Inferior parietal cortex (tissue), 1 donor: ENCODE data around the gene FCAMR.

Experiments used
- DNase-seq: peaks from one replicate; pipeline ENCODE4 v3.0.0-alpha.2; 2016; ENCODE audit errors: extremely low spot score

FCAMR gene

DNA sequence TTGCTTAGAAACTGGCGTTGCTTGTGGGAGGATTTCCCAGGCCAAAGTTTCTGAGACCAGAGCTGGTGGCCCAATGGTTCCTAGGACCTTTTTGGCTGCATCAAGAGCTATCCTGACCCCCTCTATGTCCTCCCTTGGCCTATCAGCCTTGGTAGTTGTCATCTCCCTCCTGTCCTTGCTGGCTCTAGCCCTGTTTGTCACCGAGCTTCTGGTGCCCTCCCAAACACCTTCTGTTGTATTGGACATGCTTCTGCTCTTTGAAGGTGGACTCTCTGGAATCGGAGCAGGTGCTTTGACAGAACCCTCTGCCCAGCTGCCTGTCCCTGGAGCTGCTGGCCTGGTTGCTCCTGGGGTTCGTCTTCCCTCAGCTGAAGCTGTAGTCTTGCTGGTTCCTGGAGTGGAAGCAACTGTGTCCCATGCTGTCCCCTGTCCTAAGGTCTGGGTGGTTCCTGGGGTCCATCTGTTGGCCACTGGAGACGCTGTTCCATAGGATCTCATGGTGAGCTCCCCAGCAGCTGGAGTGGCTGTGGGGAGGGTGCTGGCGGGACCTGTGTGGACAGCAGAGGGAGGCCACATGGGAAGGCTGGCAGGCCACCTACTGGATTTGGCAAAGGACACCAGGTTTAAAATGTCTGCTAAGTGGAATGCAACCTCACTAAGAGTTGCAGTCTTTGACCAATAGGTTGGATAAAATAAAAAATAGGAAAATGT, 9.4 kb downstream of the FCAMR start:
- DNase-seq = no peak

DNA sequence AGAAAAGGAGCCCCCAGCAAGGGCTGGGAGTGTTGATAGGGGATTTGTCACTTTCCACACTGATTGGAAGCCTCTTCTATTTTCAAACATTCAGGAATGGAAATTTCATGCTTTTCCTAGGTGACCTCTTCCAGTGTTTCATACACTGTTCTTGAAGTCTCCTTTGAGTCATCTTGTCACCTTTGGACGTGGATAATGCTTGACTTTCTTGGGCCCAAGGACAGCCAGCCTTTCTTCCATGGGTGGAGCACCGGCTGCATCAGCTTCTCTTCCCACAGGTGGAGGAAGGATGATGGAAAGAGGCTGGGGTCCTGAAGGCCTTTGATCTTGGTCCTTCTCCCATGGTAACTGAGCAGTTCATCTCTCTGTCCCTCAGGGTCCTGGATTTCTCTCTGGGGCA, 12.1 kb downstream of the FCAMR start:
- DNase-seq = no peak

DNA sequence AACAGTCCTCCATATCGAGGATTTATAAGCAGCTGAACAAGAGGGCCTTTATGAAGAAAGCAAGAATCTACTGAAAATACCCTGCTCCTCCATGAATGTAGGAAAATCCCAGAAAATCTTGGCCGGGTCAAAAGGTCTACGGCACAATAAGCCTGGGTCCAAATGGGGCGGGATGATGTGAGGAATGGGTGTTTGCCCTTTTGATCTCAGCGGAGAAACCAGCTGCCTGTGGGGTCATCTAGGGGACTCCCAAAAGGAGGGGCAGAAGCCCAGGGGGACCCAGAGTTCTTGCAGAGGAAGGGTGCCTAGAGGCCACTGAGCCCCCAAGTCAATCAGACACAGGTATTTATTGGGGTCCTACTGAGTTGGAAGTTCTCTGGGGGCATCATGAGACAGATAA, 12.6 kb downstream of the FCAMR start:
- no peak for DNase-seq

DNA sequence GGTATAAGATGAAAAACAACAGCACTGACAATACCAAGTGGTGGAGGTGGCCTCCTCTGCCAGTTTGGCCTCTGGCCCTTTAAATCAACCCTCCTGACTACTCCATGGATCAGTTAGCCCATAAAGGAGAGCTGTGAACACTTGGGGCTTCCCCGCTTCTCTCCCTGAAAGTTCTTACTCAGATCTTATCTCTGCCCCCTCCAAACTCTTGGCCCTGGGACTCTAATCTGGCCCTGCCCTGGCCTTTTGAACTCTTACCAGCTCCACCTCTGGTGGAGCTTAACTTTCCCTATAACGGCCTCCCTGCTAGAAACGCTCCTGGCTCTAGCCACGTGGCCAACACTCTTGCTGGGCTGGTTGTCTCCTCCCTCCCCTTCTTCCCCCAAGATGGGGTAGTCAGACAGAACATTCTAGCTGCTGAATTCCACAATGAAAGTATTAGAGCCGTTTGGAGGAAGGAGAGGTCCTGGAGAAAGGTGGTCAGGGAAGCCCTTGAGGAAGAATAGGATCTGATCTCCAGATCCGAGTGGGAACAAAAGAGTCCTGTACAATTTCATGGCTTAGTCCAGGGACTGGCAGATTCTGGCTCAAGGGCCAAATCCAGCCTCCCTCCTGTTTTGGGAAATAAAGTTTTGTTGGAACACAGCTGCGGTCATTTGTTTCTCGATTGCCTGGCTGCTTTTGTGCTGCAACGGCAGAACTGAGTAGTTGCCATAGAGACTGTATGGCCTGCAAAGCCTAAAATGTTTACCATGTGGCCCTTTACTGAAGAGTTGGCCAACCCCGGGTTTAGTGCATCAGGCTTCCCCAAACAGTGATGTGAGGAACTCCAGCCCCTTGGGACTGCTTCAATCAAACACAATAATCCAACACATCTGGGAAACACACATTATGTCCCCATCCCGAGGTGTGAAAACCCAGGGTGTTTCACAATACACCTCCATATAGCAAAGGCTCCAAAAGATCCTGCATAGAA, 14.5 kb downstream of the FCAMR start:
- DNase-seq = no peak

DNA sequence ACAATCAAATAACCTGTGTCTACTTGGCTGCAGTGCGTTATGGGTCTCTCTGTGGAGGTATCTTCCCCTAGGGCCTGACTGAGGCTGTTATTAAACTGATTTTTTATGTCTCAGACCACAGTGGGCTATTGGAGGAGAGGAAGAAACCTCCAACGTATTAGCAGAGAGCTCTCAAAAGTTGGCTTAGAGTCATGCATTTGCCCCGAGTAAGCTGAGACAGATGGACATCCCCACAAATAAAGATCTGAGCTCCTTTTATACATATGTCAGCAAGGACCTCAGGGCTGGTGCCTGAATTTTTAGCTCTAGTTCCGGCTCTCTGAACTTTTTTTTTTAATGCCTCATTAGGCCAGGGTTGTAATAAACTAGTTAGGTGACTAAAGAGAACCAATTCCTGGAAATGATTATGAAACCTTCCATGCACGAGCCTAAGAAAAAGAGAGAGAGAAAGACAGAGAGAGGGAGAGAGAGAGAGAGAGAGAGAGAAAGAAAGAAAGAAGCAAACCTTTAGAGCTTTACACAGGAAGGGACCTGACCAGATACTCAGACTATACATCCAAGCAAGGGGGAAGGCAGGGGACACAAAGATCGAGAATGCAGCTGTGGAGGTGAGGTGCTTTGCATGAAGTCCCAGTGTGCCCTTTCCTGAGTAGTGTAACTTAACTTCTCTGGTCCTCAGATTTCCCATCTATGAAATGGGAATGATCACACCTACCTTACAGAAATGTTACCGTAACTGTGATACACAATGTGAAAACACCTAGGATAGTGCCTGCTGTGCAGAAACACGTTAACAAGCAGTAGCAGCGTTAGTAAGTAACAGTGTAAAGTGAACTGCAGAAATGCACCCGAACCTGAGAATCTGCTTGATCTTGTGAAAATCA, 15.6 kb downstream of the FCAMR start:
- no peak for DNase-seq

DNA sequence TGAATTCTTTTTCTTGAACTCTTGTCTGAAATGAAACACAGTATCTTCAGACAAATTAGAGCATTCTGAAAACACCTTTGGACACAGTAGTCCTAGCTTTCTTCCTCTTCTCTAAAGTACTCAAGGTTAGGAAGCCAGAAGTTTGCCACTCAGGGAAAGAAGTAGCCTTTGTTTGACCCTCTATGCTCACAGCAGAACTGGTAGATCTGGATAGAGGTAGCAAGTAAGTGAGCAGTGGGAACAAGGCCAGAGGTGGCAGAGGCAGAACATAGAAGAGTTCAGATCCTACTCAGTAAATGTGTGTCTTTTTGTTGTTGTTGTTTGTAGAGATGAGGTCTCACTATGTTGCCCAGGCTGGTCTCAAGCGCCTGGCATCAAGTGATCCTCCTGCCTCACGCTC, 16.6 kb downstream of the FCAMR start:
- no peak for DNase-seq

DNA sequence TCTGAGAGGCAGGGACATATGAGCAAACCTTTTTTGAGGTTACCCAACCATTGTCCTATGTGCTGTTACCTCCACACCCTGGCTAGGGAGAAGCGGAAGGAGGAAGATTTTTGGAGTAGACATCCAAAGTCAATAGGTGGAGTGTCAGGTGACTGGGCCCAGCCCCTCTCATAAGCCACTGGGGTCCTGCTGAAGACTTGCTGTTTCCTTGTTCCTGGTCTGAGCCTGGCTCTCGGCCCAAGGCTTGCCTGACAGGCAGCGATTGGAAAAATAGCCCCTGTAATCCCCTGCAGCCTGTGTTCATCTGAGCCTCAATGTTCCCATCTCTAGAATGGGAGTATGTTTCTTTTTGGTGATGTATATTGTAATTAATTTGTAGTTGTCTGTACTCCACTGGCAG, 17.1 kb downstream of the FCAMR start:
- no peak for DNase-seq

DNA sequence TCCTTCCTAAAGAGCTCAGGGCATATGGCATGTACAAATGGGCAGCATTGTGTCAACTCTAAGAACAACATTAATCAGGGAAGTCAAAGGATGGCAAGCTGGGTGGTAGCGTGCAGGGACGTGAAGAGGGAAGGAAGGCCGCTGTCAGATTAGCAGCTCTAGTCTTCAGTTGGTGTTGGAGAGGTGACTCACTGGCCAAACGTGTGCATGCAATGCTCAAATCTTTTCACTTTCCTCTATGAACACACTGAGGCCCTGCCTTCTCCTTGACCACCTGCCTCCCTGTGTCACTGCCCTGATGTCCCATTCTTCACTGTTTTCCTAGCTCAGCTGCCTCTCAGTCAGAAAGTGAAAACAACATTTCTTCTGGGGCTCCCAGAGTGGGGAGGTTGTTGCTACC, 18.1 kb downstream of the FCAMR start:
- no peak for DNase-seq

DNA sequence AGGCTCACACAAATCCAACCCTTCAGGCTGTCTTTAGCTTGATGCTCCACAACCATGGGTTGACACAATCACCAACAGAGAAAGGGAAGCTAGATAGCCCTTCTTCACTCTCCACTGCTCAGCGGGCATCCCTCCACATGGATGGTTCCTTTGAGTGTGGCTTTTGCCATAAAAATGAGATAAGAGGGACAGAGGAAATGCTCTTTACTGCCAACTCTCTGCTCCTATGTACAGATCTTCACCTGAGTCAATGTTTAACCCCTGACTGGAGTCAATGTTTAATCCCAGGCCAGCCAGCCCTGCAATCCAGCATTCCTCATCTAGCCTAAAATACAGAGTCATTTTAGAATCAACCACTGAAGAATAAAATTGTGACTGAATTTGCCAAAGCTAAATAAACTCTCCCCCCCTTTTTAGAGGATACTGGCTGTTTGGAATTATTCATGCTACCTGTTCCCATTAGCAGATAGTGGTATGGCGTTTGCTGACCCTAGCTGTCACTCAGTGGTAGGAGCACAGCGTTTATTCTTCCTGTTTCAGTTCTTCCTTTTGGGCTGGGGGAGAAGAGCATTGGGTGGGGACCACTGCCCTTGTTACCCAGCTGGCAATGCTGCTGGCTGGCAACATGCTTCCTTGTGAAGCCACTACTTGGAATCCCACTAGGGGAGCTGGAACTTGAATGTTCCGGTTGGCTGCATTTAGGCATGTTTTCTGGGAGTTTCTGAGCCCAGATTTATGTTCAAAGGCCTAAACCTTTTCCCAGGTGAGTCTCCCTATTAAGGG, 18.8 kb downstream of the FCAMR start:
- DNase-seq = no peak

DNA sequence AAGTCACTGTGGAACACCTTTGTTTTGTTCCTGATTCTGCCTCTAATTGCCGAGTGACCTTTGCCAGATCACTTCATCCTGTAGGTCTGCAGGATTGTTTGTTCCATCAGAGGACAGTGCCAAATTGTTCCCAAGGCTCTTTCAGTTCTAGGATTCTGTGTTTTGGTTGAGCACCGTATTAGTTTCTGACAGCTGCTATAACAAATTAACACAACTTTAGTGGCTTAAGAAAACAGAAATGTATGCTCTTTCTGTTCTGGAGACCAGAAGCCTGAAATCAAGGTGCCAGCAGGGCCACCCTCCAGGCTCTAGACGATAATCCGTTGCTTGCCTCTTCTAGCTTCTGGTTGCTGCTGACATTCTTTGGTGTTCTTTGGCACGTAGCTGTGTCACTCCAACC, 20.6 kb downstream of the FCAMR start:
- DNase-seq = no peak

DNA sequence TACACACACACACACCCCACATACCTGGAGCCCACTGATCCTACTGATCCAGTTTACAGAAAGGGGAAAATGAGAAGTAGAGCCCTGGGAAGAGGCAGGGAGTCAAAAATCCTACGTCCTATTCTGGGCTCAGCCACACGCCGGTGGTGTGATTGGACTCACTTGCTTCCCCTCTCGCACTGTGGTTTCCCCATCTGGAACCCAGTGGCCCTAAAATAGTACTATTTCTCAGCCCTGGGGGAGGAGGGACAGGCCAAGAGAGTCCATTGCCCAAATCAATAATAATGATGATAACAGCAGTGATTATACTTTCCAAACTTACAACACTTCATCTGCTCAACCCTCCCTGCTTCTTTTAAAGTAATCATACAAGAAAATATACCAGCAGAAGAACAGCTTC, 21.1 kb downstream of the FCAMR start:
- no peak for DNase-seq

DNA sequence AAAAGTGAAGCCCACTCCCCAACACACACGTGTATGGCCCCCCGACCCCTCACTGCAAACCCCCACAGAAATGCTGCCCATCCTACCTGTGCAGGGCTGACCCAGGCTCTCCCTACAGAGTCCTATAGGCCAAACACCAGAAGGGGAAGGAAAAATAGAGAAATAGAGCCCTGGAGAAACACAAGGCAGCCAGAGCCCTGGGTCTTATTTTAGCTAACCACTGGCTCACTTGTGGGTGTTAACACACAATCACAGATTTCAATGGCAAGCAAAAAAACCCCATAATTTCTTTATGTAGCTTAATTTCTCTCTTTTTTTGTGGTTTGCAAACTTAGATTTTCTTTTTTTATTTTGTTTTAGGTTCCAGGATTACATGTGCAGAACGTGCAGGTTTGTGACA, 23.0 kb downstream of the FCAMR start:
- no peak for DNase-seq

DNA sequence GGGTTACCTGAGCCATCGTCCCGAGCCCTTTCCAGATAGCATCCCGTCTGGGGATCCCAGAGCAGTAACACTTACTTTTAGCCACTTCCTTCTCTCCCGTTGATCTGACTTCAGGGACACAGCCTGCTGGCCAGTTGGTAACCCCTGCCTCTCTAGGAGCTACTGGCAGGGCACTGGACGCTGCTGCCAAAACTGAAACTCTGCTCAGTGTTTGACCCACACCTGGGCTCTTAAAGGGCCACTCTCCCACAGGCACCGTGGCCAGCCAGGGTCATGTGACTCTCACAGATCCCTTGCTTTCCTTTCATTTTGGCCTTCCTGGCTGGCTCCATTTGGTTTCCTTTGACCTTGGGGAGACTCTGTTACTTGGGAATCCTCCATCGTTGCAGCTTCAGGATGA, 24.0 kb downstream of the FCAMR start, which contains the start of gene PIGR:
TSS of gene PIGR (minus strand) at position 206 of the 400 bp plus-strand sequence. CDS start 5,935 bp downstream, outside the sequence.
- DNase-seq = no peak

DNA sequence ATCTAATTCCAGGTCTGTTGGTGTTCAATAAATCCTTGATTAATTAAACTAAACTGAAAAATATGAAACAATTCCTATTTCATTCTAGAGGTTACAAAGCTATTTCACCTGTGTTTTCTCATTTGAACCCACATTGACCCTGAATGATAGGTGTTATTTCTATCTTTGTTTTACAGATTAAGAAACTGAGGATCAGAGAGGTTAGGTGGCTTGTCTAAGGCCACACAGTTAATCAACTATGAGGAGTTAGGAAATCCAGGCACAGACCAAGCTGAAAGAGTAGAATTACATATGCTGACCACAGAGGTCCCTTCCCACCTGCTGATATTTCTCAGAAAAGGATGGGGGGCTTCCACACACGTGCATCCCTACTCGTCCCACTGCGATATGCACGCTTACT, 24.5 kb downstream of the FCAMR start:
- no peak for DNase-seq

DNA sequence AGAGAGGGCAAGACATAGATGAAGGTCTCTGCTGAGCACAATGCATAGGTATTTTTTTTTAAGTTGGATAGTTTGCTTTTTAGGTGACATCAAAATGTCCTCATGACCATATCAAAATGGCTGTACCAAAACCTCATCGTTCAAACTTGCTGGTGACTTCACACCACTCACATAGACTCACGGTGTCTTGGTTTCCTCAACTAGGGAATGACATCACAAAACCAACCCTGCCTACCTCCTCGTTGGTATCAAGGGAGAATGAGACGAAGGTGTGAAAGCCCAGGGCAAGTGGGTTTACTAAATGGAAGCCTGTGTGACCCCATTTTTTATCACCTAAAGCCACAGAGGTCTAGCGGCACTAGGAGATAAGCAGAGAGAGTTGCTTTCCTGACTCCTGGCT, 25.6 kb downstream of the FCAMR start:
- no peak for DNase-seq

DNA sequence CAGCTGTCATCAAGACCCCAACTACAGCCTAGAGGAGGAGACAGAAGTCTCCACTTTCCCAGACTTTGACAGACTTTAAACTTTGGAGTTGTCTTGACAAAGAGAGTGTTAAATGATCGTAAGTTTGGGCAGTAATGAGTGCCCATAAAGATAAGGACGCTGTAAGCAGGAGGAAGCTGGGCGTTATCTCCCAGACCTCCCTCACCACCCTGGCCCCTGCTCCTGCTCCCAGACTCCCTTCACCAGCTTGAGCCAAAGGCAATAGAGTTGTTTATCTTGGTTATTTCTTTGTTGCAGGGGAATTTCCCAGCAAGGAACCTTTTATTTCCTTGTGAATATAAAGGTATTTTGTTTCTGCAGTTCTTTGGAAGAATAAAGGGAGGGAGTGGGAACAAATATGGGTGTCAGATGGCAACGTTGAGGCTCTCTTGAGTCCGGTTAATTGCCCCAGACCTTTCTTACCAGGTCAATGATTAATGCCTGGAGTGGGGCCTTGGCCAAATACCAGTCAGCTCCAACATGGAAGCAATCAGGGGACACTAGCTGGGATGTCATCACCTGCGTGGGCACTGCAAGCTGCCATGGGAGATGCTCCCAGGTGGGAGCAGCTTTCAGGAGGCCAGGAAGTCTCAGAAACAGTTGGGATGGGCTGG, 28.4 kb downstream of the FCAMR start:
- DNase-seq = no peak

DNA sequence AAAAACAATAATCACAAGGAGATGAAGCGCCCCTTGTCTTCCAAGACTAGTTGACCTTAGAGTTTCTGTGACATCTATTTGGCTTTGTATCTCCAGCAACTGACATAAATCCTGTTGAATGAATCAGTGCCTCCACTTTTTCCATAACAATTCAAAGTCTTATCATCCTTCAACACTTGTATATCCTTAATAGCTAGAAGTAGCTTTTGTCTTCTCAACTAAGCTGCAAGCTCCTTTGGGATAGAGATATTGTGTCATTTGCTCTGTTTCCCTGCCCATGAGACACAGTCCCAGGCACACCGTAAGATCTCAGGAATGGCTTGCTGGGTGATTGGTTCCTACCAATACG, 29.7 kb downstream of the FCAMR start:
- DNase-seq = no peak

DNA sequence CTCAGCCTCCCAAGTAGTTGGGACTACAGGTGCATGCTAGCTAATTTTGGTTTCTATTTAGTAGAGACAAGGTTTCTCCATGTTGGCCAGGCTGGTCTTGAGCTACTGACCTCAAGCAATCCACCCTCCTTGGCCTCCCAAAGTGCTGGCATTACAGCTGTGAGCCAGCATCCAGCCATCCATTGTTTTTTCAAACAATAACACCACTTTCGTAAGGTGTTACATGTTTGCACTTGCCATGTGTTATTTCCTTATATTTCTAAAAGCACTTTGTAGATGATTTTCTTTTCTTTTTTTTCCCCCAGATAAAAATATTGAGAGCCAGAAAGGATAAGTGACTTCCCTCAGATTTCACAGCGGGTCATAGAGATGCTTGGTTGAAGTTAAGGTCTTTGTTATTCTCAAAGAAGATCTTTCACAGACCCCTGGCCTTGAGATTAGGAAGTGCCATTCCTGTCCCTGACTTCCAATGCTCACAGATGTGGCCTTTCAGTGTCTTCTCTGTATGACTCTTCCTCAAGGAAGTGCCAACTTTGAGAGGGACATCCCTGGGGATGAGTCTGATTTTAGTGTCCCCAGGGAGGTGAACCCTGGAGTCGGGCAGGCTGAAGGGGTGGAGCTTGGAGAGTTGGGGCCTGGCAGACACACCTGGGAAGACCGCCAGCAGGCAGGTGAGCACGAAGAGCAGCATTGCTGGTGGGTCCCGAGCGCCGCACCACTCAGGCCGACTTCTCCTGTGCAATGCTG, 30.2 kb downstream of the FCAMR start:
- DNase-seq = no peak

DNA sequence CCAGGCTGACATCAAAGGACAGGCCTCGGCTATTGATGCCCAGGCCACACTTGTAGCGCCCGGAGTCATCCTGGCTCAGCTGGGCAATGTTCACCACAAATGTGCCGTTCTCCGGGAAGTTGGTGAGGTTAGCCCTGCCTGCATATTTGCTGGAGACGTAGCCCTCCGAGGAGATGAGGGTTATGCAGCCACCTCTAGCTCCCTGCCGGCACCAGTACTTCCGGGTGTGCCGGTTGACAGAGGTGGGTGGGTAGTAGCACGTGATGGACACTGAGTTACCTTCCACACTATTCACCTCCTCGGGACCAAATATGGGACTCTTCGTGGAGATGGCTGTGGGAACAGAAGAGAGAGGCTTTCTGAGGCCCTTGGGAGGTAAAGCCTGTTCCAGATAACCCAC, 31.1 kb downstream of the FCAMR start:
- DNase-seq = no peak

DNA sequence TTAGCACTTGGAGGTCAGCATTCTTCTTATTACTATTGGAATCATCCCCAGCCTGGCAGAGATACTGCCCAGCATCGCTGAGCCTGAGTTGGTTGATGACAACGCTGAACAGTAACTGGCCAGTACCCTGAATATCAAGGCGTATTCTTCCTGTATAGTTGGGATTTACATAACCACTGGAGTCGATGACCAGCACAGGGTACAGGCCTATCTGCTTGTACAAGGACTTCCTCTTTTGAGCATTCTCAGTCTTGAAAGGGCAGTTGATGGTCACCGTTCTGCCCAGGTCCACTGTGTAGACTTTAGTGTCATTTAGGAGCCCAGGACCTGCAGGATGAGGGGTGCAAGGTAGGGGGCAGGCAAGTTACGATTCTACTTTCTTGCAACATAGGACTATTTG, 32.8 kb downstream of the FCAMR start:
- no peak for DNase-seq
